NCI-H1105 treated with DMSO at 0.1 percent for 48 hours (cell line): ENCODE data around the gene DLD.
"Not testable (repeated sequence)": the region's sequence is repeated elsewhere in the genome, so short reads cannot be mapped to it uniquely, and the experiment has no call there.

Source experiments
- DNase-seq: peaks from one replicate; lab custom pipeline; 2025; lab: John Stamatoyannopoulos, UW

DLD gene

DNA sequence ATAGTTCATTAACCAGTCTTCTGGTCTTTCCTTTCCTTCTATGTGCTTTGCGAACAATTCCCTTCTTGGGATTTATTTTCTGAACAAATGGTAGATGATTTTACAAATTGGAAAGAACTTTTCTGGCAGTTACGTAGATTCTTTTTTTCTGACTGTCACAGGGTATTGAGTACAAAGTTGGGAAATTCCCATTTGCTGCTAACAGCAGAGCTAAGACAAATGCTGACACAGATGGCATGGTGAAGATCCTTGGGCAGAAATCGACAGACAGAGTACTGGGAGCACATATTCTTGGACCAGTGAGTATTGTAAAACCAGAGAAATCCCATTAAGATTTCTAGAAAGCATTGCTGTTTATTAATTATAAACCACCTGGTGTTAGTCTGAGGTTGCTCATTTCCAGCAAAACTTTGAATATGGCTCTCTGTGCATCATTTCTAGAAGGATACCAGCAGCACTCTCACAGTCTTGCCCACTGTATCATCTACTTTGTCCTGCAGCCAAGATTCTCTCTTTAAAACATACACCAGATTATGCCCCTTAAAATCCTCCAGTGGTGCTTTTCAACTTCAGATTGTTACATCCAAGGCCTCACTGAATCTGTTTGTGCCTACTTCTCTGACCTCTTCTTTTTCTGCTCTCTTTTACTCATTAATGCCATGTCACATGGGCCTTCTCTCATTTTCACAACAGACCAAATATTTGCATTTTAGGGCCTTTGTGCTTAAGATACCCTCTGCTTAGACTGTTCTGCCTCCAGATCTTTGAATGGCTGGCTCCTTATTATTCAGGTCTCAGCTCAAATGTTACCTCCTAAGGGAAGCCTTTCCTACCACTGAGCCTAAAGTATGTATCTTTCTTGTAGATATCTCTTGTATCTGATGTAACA lies 27.0 kb downstream of the DLD start:
- no peak for DNase-seq

DNA sequence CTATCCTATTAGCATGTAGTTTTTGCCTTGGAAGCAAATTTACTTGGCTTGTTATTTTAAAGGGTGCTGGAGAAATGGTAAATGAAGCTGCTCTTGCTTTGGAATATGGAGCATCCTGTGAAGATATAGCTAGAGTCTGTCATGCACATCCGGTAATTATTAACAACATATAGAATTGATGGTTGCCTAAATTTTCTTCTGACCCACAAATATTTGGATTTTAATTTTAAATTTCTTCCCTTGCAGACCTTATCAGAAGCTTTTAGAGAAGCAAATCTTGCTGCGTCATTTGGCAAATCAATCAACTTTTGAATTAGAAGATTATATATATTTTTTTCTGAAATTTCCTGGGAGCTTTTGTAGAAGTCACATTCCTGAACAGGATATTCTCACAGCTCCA lies 28.0 kb downstream of the DLD start:
- DNase-seq, result no peak

DNA sequence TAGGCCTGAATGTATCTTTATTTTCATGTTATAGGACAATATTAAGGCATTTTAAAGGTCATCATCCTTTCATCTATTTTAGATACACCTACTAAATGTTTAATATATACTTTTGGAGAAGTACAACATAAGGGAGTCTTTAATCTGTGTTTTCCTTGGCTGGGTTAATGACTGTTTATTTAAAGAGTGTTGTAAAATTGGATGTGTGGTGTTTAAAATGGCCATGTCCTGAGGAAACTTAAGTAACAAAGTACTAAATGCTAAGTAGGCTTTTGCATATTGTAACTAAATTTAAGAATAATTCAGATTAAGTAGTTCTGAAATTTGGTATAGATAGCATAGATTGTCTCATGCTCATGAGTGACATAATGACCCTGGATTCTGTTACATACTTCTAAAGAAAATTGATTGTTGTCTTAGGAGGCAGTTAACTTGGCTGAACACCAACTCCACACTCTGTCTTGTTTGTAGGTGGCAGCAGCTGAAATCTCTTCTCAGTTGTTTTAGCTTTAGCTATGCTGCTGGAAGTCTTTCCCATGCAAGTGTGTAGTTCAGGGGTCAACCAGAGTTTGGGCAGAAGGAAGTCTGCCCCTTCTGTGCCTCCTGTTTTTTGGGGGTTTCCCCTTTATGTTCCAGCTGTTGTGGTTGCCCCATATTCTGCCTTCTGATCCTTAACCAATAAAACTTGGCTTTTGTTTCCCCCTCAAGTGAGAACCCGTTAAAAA lies 29.2 kb downstream of the DLD start:
- peak; percentile 65 for DNase-seq

DNA sequence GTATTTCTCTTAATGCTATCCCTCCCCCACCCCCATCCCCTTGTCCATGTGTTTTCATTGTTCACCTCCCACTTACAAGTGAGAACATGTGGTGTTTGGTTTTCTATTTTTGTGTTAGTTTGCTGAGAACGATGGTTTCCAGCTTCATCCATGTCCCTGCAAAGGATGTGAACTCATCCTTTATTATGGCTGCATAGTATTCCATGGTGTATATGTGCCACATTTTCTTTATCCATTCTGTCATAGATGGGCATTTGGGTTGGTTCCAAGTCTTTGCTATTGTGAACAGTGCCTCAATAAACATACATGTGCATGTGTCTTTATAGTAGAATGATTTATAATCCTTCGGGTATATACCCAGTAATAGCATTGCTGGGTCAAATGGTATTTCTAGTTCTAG lies 30.8 kb downstream of the DLD start:
- not testable (repeated sequence) for DNase-seq

DNA sequence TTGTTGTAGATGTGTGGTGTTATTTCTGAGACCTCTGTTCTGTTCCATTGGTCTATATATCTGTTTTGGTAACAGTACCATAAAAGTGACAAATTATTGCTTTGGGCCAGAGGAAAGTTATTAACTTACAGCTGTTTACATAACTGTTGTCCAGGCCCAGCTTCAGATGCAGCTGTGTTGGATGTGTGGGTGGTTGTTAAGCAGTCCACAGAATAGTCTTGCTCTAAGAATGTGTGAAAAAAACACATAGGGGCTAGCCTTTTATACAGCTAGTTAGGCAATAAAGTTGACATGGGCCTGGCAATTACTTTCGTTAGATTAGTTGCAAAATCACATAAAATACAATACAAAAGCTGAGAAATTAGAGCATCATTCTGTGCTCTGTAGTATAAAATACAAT lies 31.9 kb downstream of the DLD start:
- no peak for DNase-seq

DNA sequence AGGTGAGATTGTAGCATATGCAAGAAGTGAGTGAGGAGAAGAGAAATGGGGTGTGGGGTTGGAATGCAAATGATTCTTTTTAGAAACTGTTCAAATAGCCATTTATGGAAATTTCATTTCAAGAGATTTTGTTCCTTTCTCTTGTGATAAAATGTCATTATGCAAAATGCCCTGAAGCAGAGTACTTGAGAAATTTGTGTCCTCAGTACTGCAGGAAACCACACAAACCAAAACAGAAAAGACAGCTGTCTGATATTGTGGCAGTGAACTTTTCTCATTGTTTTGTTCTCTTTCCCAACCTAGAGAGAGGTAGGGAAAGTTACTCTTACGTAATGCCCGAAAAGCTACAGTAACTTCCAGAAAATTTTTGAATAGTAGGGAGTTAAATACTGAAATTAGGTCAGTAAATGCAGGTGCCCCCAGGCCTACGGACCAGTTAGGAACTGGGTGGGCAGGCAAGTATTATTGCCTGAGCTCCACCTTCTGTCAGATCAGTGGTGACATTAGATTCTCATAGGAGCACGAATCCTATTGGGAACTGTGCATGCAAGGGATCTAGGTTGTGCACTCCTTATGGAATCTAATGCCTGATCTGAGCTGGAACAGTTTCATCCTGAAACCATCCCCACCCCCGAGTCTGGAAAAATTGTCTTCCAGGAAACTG lies 34.0 kb downstream of the DLD start:
- DNase-seq, result no peak

DNA sequence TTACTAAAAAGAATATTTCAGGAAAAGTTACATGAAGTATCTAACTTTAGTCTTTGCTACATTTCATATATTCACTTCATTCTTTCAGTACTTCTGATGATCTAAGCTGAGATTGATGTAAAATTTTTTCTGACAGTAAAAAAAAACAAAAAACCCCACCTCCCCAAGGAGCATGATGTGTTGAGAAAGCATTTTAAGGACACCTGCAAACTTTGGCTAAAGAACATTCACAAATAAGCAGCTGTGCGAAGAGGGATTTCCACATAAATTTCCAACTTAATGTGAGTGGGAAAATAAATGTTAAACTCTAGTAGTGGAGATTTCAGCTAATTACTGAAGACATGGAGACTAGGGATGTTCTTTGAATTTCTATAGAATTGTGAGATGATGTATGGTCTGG lies 35.5 kb downstream of the DLD start:
- DNase-seq, result no peak

DNA sequence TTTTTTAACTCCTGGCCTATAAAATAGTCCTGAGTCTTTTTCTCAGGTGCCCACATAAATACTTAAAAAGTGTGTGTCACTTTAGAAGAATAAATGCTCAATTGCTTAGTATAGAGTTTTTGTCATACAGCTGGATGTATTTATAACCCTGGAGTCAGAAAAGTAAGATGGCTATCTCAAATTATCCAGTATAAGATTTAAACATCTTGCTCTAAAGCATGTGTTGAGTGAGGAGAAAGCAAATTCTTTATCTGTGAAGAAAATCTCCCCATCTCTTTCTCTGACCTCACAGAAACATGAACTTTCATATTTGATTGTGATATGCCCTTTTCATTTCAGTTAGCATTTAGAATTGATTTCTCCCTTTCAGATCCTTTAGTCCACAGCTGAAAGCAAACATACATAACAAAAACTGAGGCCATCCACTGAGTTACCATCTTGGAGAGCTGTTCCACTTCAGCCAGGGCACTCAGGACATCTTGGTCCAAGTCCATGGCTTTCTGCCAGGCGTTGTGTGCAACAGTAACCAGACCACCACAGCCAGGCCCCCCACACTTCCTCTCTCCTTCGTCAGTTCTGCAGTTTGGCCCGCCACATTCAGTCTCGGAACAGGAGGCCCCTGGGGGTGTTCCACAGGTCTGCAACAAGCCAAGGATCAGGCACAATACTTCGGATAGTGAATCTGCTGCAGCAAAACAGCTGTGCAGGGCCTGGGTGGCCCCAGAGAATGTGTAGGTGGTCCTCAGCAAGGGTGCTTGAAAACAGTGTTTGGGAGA lies 40.9 kb downstream of the DLD start:
- DNase-seq, result no peak

DNA sequence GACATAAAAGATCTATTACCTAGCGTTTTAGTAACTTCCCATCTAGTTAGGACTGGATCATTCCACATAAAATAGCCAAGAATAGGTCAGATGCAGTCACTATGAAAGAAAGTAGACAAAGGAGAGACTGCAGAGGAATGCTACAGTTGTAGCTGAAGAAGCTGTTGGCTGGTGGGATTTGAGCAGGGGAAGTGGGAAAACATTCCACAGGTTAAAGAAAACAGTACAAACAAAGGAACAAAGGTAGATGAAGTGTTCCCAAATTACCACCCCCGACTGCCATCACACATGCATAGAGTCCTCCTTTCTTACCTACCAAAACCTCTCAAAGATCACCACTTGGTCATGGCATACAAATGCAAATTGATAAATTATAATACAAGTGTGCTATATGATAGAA lies 41.8 kb downstream of the DLD start:
- DNase-seq, result no peak

DNA sequence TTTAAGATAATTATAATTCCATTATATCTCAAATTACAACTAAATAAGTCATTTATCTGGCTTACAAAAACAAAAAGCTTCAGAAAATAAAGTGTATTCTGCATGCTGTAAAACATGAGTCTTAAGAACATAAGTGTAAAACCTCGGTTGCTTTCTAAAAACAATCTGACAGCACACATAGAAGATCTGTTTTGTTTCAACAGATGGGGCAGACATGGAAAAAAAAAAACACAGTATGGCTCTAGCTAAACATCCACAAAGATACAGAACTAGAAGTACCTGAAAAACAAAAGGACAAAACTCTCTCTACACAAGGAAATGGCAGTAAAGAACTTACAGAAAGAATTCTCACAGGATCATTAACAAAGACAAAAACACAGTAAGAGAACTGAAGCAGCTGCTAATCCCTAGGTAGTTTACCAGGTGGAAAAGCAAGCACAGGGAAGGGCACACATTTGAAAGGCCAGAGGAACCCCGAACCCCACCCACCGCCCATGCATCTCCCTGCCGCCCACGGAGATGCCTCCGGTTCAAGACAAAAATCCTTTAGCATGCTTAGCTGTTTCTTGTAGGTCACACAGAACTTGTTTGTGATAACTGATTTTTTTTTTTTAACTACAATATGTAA lies 42.5 kb downstream of the DLD start:
- no peak for DNase-seq

DNA sequence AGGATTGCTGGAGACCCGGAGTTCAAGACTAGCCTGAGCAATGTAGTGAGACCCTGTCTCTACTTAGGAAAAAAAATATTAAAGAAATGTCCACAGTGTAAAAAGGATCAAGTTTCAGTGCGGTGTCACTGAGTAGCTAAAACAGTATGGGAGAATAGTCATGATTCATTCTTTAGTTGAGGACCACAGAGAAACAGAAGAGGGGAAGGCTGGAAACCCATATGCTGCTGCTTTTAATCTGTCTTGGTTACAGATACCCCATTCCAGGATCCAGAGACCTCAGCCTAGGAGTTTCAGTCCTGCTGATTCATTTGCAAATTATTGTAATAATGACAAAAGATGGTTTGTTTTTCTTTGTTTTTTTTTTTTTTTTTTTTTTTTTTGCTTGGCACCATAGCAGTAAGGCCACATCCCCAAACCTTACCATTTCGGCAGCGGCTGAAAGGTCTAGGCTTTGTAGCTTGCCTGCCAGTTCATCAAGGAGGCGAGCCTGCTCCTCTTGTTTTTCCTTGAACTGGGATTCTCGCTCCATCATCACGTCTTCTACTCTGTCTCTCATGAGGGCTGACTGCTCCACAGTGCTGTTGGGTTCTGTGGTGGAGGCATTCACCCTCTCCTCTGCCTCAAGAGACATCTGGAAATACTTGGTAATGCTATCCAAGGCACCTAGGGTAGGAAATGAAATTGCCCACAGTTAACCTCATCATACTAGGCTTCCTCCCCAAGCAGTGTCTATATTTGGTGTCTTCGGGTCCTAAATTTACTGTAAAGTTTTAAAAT lies 44.2 kb downstream of the DLD start:
- DNase-seq, result no peak

DNA sequence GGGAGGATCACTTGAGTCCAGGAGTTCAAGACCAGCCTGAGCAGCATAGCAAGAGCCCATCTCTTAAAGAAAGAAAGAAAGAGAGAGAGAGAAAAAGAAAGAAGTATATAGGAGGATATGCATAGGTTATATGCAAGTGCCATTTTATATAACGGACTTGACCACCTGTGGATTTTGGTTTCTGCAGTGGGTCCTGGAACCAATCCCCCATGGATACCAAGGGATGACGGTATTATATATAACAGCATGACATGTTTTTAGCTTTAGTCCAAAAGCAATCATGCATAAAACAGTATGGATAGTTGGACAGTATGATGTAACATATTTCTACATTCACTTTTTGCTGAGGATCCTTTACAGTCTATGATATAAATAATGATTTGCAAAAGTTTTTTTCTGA lies 45.3 kb downstream of the DLD start:
- DNase-seq, result no peak

DNA sequence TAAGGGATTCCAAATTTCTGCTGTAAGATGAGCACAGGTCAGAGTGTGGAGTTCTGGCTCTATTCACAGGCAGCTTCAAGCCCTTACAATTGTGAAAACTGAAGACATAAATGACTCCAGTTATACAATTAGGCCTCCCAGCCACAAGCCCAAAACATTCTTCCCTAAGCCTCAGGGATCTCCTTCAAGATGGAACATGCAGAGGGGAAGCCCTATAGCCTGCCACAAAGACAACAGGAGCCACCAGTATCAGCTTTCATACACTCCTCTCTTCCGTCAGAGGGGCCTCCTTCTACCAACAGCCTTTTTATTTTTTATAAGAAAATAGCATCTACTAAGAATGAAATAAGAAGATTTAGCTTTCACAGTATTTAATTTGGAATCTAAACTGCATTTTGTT lies 46.5 kb downstream of the DLD start:
- no peak for DNase-seq

DNA sequence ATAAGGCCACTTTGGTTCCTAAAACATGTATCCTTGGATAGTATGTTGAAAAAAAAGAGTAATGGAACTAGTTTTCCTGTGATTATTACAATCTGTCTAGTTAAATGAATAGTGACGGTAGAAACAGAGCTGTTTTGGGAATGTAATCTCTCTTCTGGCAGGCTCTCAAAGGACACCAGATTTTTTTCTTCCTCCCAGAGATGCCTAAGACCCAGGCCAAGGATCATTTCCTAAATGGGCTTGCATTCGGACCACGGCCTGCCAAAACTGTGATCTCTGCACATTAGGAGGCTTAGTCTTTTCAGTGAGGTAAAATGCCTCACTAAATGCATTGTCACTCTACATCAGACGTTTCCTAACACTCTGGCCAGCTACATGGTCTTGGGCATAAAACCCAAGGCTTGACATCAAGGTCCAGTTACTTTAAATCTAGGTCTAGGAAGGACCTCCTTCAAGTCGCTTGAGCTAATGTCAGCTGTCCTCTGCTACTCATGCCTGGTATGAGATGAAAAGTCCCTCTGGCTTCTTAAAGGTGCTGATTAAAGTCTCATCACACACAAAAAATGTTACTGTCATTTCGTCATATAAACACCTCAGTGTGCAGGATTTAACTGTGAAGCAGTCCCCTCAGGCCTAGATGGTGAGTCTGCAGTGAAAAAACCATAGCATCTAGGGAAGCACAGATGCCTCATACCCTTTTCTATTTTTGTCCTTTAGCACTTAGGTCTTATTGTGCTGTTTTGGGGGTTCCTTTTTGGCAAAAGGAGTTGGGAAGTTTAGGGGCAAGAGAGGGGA lies 47.7 kb downstream of the DLD start:
- no peak for DNase-seq

DNA sequence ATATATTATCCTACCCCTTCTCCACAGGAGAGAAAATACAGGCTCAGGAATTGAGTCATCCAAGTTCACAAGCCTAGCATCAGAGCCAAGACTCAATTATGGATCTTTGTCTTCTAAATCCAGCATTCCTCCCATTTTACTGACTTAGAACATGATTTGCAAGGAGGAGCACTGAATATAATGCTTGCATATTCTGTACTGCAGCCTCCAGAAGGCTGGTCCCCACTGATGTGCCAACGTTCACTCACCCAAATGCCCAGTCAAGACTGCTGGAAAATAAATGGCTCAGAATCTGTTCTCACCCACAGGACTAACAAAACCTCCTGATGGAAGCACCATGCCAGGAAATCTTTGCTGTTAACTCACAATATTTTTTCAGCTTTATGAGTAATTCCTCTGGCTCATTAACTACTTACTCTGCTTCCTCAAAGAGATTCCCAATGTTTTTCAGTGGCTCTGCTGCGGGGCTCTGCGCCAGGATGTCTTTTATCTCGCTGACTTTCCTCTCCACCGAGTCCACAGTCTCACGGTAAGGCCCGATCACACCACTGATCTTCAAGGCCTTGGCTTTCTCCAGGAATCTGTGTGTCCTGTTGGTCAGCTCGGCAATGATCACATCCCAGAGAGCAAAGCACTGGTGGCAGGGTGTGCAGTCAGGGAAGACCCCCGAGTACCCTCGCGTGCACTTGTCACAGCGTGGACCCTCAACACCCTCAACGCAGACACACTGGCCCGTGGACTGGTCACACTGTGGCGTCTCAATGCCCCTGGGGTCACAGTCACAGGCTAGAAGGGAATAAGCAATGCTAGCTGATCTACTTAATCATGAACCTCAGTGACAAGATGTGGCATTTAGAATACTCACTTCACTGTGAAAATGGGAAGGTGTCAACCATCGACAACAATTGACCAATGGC lies 48.8 kb downstream of the DLD start:
- DNase-seq, result no peak

DNA sequence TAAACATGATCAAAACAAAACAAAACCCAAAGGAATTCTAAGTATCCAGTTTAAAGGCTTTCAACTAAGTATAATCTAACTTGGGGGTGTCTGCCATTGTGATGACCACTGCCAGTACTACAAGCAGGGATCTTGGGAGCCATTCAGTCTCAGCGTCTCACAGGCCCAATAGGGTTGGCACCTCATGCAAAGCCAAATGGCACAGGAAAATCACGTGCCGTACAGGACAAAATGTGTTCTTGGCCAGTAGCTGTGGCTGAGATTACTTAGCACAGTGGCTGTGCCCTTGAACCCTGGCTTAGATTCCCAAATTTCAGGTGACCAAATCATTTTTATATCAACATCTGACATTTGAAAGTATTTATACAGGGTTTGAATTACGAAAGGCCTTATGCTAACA lies 50.0 kb downstream of the DLD start:
- DNase-seq, result no peak

DNA sequence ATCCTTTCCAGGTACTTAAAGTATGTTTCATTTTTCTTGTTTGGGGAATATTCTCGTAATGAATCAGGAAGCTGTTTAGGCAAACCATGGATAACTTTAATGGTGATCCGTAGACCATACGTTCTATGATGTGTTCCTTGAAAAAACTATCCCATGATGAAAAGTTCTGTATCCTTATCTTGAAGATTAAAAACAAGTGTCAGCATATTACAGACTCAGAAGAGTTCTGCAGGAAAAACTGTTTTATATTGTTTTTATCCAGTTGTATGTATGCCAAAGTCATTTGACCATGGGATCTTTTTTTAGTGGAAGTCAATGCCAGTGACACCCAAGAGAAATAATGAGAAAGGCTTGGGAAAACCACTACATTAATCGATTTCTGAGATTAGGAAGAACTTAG lies 52.0 kb downstream of the DLD start:
- no peak for DNase-seq

DNA sequence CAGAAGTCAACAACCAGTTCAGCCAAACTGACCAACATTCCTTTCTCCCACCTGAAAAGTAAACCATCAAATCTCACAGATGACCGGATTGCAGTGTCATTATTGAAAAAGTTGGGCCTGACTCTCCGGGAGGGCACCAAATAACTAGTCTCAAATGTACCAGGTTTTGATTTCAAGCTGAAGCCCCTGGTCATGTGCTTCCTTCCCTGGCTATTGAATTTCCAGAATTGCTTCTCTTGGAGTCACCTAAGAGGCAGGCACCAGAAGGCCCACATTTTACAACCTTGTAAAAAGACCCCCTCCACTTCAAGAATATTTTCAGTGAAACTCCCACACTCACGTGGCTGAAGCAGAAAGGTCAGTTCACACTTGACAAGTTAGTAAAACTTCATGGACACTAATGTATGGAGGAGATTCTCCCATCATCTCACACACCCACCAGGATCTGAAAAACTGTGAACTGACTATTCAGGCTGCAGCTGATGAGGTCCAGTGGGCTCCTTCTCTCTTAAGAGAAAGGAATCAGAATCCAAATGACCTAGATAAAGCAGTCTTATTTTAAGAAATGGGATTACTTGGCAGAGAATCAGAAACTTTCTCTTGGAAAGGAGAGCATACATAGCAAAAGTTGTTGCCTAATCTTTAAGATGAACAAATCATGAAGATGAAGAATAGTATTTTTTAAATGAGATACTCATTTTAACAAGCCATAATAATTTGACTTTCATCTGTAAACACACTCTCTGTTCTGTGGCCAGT lies 53.6 kb downstream of the DLD start:
- DNase-seq, result no peak
